SKM-1 treated with dmso at 0.1 percent for 144 hours (cell line): ENCODE results near the gene DNAH1.
"Not testable (repeated sequence)": the region's sequence is repeated elsewhere in the genome, so short reads cannot be mapped to it uniquely, and the experiment has no call there.

Source experiments
- DNase-seq: peaks from one replicate; lab custom pipeline; 2025; ENCODE audit not compliant: unreplicated experiment; lab: John Stamatoyannopoulos, UW

Gene DNAH1

GRCh38 chr3:52331906-52332305 is 15.8 kb downstream of the DNAH1 start:
- DNase-seq: no peak

GRCh38 chr3:52333869-52334557 is 17.9 kb downstream of the DNAH1 start:
- DNase-seq: no peak

GRCh38 chr3:52338131-52338530 is 22.0 kb downstream of the DNAH1 start:
- DNase-seq: not testable (repeated sequence)

- DNase-seq: peak; percentile 30
These were observed 23.5 kb downstream of the DNAH1 start for GRCh38 chr3:52339612-52340011.

GRCh38 chr3:52341123-52341522 is 25.0 kb downstream of the DNAH1 start:
- peak; percentile 80 for DNase-seq

GRCh38 chr3:52343946-52344600 is 28.0 kb downstream of the DNAH1 start:
- DNase-seq: no peak

GRCh38 chr3:52345521-52346109 is 29.5 kb downstream of the DNAH1 start:
- no peak for DNase-seq

GRCh38 chr3:52346623-52347530 is 30.8 kb downstream of the DNAH1 start:
- DNase-seq: no peak

GRCh38 chr3:52347716-52348635 is 31.9 kb downstream of the DNAH1 start:
- no peak for DNase-seq

- DNase-seq: no peak
These were observed 33.0 kb downstream of the DNAH1 start for GRCh38 chr3:52349131-52349530.

GRCh38 chr3:52349611-52350395 is 33.7 kb downstream of the DNAH1 start:
- DNase-seq: no peak

- no peak for DNase-seq
These were observed 34.3 kb downstream of the DNAH1 start for GRCh38 chr3:52350416-52350815.

- DNase-seq: no peak
These were observed 35.1 kb downstream of the DNAH1 start for GRCh38 chr3:52350981-52351761.

GRCh38 chr3:52351762-52352368 is 35.7 kb downstream of the DNAH1 start:
- DNase-seq: no peak

- no peak for DNase-seq
These were observed 36.4 kb downstream of the DNAH1 start for GRCh38 chr3:52352566-52352965.

- DNase-seq: no peak
These were observed 37.3 kb downstream of the DNAH1 start for GRCh38 chr3:52353291-52353855.

GRCh38 chr3:52354676-52355075 is 38.6 kb downstream of the DNAH1 start:
- DNase-seq: no peak

- no peak for DNase-seq
These were observed 39.4 kb downstream of the DNAH1 start for GRCh38 chr3:52355526-52355925.
